Thyroid gland (tissue), 4 donors: ENCODE measurements around the gene NFYA.

ENCODE experiments used
- POLR2A ChIP-seq, 2 donors: fragments of 450-650 bp; IDR thresholded peaks; one replicate each; pipeline ENCODE4 v1.6.1; 2017; ENCODE audit warnings: antibody characterized with exemption in 2 of 2, mild to moderate bottlenecking in 2 of 2, moderate library complexity in 1 of 2
- TF ChIP-seq, protein P1 (sequence below), 6 experiments: fragments of 200-600 bp in 3 of 6; fragments of 450-650 bp in 3 of 6; sonication (generic) in 3 of 6; IDR thresholded peaks; one replicate each; pipeline ENCODE4 v1.5.1; 2016 to 2019; ENCODE audit warnings: antibody characterized with exemption in 6 of 6, mild to moderate bottlenecking in 2 of 6, inconsistent platforms in 1 of 6, moderate library complexity in 1 of 6

GRCh38 chr6:41071501-41071922 is 1.3 kb upstream of the NFYA start:
- TF ChIP-seq, protein P1, sequence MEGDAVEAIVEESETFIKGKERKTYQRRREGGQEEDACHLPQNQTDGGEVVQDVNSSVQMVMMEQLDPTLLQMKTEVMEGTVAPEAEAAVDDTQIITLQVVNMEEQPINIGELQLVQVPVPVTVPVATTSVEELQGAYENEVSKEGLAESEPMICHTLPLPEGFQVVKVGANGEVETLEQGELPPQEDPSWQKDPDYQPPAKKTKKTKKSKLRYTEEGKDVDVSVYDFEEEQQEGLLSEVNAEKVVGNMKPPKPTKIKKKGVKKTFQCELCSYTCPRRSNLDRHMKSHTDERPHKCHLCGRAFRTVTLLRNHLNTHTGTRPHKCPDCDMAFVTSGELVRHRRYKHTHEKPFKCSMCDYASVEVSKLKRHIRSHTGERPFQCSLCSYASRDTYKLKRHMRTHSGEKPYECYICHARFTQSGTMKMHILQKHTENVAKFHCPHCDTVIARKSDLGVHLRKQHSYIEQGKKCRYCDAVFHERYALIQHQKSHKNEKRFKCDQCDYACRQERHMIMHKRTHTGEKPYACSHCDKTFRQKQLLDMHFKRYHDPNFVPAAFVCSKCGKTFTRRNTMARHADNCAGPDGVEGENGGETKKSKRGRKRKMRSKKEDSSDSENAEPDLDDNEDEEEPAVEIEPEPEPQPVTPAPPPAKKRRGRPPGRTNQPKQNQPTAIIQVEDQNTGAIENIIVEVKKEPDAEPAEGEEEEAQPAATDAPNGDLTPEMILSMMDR (IDR thresholded peaks at IDR 0.05): peak in 1 of 6 experiments; percentile 7
- TF ChIP-seq POLR2A (IDR thresholded peaks at IDR 0.05): no peak
